Measurements from ENCODE around the gene CROT. TPM values are rescaled to one million over a fixed set of nuclear protein-coding genes. Genes with fewer than 3 reads are reported as not detected.

The CROT gene
- 1 to 10 TPM; 5.6 to 6.1 TPM for total RNA-seq

- peak; percentile 96 for DNase-seq (ENCODE audit: low spot score)
- Histone ChIP-seq H3K27ac (peak within 1 kb of the TSS; percentile 85 to 87), H3K36me3 (peaks cover 10% of the 10 kb centered on the region), H3K4me3 (peak within 1 kb of the TSS; percentile 71 to 73), H3K9me3 (no peaks in the 10 kb centered on the region), H3K4me1 (peaks cover 0 to 14% of the 10 kb centered on the region in 2 donors), H3K27me3 (no peaks in the 10 kb centered on the region)
- TF ChIP-seq CTCF (IDR thresholded peaks at IDR 0.05) = no peak
Observed at GRCh38 chr7:87345166-87345927, at the start of gene CROT. CROT (plus strand) TSS chr7:87345664; CDS start chr7:87349069, 3,405 bp downstream.

- peaks cover 0 to 12% of the 10 kb centered on the region in 2 donors for H3K9me3 ChIP-seq
- no peak for TF ChIP-seq CTCF (IDR thresholded peaks at IDR 0.05)
- H3K36me3 ChIP-seq = no peaks in the 10 kb centered on the region
Observed at GRCh38 chr7:87300756-87301155, 44.7 kb upstream of the CROT start.

GRCh38 chr7:87310790-87311419 is 34.6 kb upstream of the CROT start:
- Histone ChIP-seq H3K27ac (no peak overlapping the region), H3K4me3 (no peak overlapping the region), H3K4me1 (no peaks in the 10 kb centered on the region), H3K27me3 (no peaks in the 10 kb centered on the region), H3K36me3 (no peaks in the 10 kb centered on the region), H3K9me3 (no peaks in the 10 kb centered on the region)
- no peak for TF ChIP-seq CTCF (IDR thresholded peaks at IDR 0.05)
- no peak for DNase-seq (ENCODE audit: low spot score)

More at GRCh38 chr7:87300756-87301155, 44.7 kb upstream of the CROT start:
- no peaks in the 10 kb centered on the region for H3K27me3 ChIP-seq
- H3K4me1 ChIP-seq = no peaks in the 10 kb centered on the region
- DNase-seq (ENCODE audit: low spot score) = no peak
- no peak overlapping the region for H3K4me3 ChIP-seq
- no peak overlapping the region for H3K27ac ChIP-seq

- no peaks in the 10 kb centered on the region for H3K4me1 ChIP-seq
- no peak overlapping the region for H3K4me3 ChIP-seq
- no peak overlapping the region for H3K27ac ChIP-seq
- H3K27me3 ChIP-seq = no peaks in the 10 kb centered on the region
- TF ChIP-seq CTCF (IDR thresholded peaks at IDR 0.05) = peak; percentile 97
- H3K36me3 ChIP-seq = no peaks in the 10 kb centered on the region
- no peaks in the 10 kb centered on the region for H3K9me3 ChIP-seq
- no peak for DNase-seq (ENCODE audit: low spot score)
Observed at GRCh38 chr7:87312215-87312865, 33.1 kb upstream of the CROT start.

- Histone ChIP-seq H3K4me1 (no peaks in the 10 kb centered on the region), H3K27ac (no peak overlapping the region), H3K4me3 (no peak overlapping the region), H3K9me3 (no peaks in the 10 kb centered on the region), H3K36me3 (no peaks in the 10 kb centered on the region), H3K27me3 (no peaks in the 10 kb centered on the region)
- no peak for DNase-seq (ENCODE audit: low spot score)
- no peak for TF ChIP-seq CTCF (IDR thresholded peaks at IDR 0.05)
Observed at GRCh38 chr7:87316097-87316700, 29.3 kb upstream of the CROT start.

Data from right atrium auricular region (tissue), 2 donors.